ENCODE measurements around the gene CCDC57. TPM values are rescaled to one million over a fixed set of nuclear protein-coding genes. Genes with fewer than 3 reads are reported as not detected.

CCDC57 gene
- total RNA-seq, 1 experiment from 2014 or later: 140 TPM

- no peaks in the 10 kb centered on the region for H3K9me2 ChIP-seq (ENCODE audit: insufficient read depth)
- H3K27ac ChIP-seq: no peak overlapping the region
- intact Hi-C loops (cut with micrococcal nuclease; ENCODE audit: unreplicated experiment): no loop called here
- no peaks in the 10 kb centered on the region for H3K36me3 ChIP-seq (ENCODE audit: low read depth)
- no TSS peak for BruUV-seq (replicated peaks)
- no peak overlapping the region for H2AFZ ChIP-seq
- DNase-seq: no peak
- no peak overlapping the region for H3K4me2 ChIP-seq
- ChIA-PET CTCF (no interaction called here), POLR2A (ENCODE audit: unreplicated experiment) (interaction anchor here (0.6 kb wide), 1 partner anchor 1135 kb away, joined by 4 read pairs; no protein-coding TSS in a partner anchor)
- H3K79me2 ChIP-seq (ENCODE audit: low read depth): no peaks in the 10 kb centered on the region
- no peaks in the 10 kb centered on the region for H4K20me1 ChIP-seq (ENCODE audit: insufficient read depth)
- no peak overlapping the region for H3K4me3 ChIP-seq
- TF ChIP-seq EZH2 (IDR thresholded peaks at IDR 0.05; ENCODE audit: low read depth): no peak
- TF ChIP-seq CTCF (conservative IDR thresholded peaks at IDR 0.05): no peak
- no peaks in the 10 kb centered on the region for H3K9me3 ChIP-seq (ENCODE audit: insufficient read depth, low read depth)
- H3F3A ChIP-seq (ENCODE audit: insufficient read depth, low read depth): peaks cover 9% of the 10 kb centered on the region
- peaks cover 15% of the 10 kb centered on the region for H3K4me1 ChIP-seq (replicated peaks; ENCODE audit: insufficient read depth)
- H3K27me3 ChIP-seq (ENCODE audit: insufficient read depth, low read depth): no peaks in the 10 kb centered on the region
Measured at GRCh38 chr17:82113941-82114340, 98.7 kb downstream of the CCDC57 start.

GRCh38 chr17:82113422-82113821, 99.2 kb downstream of the CCDC57 start:
- H3K4me2 ChIP-seq: no peak overlapping the region
- DNase-seq: no peak
- CTCF ChIA-PET: no interaction called here
- H2AFZ ChIP-seq: no peak overlapping the region
- TF ChIP-seq CTCF (conservative IDR thresholded peaks at IDR 0.05): no peak
- no peak for TF ChIP-seq EZH2 (IDR thresholded peaks at IDR 0.05; ENCODE audit: low read depth)
- intact Hi-C loops (cut with micrococcal nuclease; ENCODE audit: unreplicated experiment): no loop called here
- no peaks in the 10 kb centered on the region for H3K9me2 ChIP-seq (ENCODE audit: insufficient read depth)
- H4K20me1 ChIP-seq (ENCODE audit: insufficient read depth): no peaks in the 10 kb centered on the region
- no peak overlapping the region for H3K27ac ChIP-seq
- no peaks in the 10 kb centered on the region for H3K36me3 ChIP-seq (ENCODE audit: low read depth)
- peaks cover 9% of the 10 kb centered on the region for H3F3A ChIP-seq (ENCODE audit: insufficient read depth, low read depth)
- BruUV-seq (replicated peaks): no TSS peak
- peaks cover 15% of the 10 kb centered on the region for H3K4me1 ChIP-seq (replicated peaks; ENCODE audit: insufficient read depth)
- POLR2A ChIA-PET (ENCODE audit: unreplicated experiment): interaction anchor here (0.6 kb wide), 2 partner anchors 15 to 1135 kb away, joined by 4 to 12 read pairs; partner anchors contain the start of gene FASN
- H3K27me3 ChIP-seq (ENCODE audit: insufficient read depth, low read depth): no peaks in the 10 kb centered on the region
- no peaks in the 10 kb centered on the region for H3K79me2 ChIP-seq (ENCODE audit: low read depth)
- H3K4me3 ChIP-seq: no peak overlapping the region
- H3K9me3 ChIP-seq (ENCODE audit: insufficient read depth, low read depth): no peaks in the 10 kb centered on the region

- CTCF ChIA-PET: no interaction called here
- BruUV-seq (replicated peaks): no TSS peak
Measured at GRCh38 chr17:82112914-82113311, 99.7 kb downstream of the CCDC57 start.

More at GRCh38 chr17:82112914-82113311, 99.7 kb downstream of the CCDC57 start:
- no peaks in the 10 kb centered on the region for H3K9me3 ChIP-seq (ENCODE audit: insufficient read depth, low read depth)
- no peak for DNase-seq
- no peak overlapping the region for H3K4me2 ChIP-seq
- TF ChIP-seq EZH2 (IDR thresholded peaks at IDR 0.05; ENCODE audit: low read depth): no peak
- TF ChIP-seq CTCF (conservative IDR thresholded peaks at IDR 0.05): no peak
- H3K4me3 ChIP-seq: no peak overlapping the region
- H3K27ac ChIP-seq: no peak overlapping the region
- POLR2A ChIA-PET (ENCODE audit: unreplicated experiment): interaction anchor here (0.6 kb wide), 1 partner anchor 15 kb away, joined by 12 read pairs; the partner anchor contains the start of gene FASN
- no peaks in the 10 kb centered on the region for H3K27me3 ChIP-seq (ENCODE audit: insufficient read depth, low read depth)
- H3K4me1 ChIP-seq (replicated peaks; ENCODE audit: insufficient read depth): peaks cover 15% of the 10 kb centered on the region
- H3K9me2 ChIP-seq (ENCODE audit: insufficient read depth): no peaks in the 10 kb centered on the region
- H3K36me3 ChIP-seq (ENCODE audit: low read depth): no peaks in the 10 kb centered on the region
- H3F3A ChIP-seq (ENCODE audit: insufficient read depth, low read depth): peaks cover 9% of the 10 kb centered on the region
- H3K79me2 ChIP-seq (ENCODE audit: low read depth): no peaks in the 10 kb centered on the region
- no peak overlapping the region for H2AFZ ChIP-seq
- intact Hi-C loops (cut with micrococcal nuclease; ENCODE audit: unreplicated experiment): no loop called here
- H4K20me1 ChIP-seq (ENCODE audit: insufficient read depth): no peaks in the 10 kb centered on the region

All from PC-9 (cell line).